HEK293 (cell line): ENCODE measurements around the gene TCAF1.

Experiments used
- CTCF ChIA-PET: fragments of 350-600 bp; formaldehyde crosslinking; extraction: SDS; loops from one replicate; lab custom pipeline; 2021; ENCODE audit warnings: antibody characterized with exemption; lab: Yijun Ruan, JAX
- POLR2A ChIA-PET: fragments of 300-600 bp; formaldehyde crosslinking; extraction: SDS; loops from one replicate; lab custom pipeline; 2020; ENCODE audit warnings: antibody characterized with exemption, inconsistent platforms; lab: Yijun Ruan, JAX
- H3K27ac ChIP-seq: fragments of 200-500 bp; sonication (Bioruptor generic); 2 replicates; pipeline ENCODE4 v1.5.1; 2014; ENCODE audit warnings: low read depth, low read length, control low read depth, inconsistent platforms; ENCODE audit errors: extremely low read depth
- H3K36me3 ChIP-seq, 2 experiments: fragments of 200-500 bp in 1 of 2; sonication (Bioruptor generic) in 1 of 2; 1 replicate in 1 of 2; 2 replicates in 1 of 2; pipeline ENCODE4 v1.5.1; 2014 to 2017; ENCODE audit warnings: inconsistent platforms in 2 of 2, low read length in 2 of 2; ENCODE audit not compliant: control insufficient read depth in 2 of 2, insufficient read depth in 1 of 2
- H3K4me1 ChIP-seq: fragments of 200-500 bp; sonication (Bioruptor generic); 2 replicates; pipeline ENCODE4 v1.5.1; 2014; ENCODE audit warnings: mild to moderate bottlenecking, low read length, inconsistent platforms; ENCODE audit not compliant: control insufficient read depth, insufficient read depth
- H3K4me3 ChIP-seq: 2 replicates; pipeline ENCODE4 v1.5.1; 2011; ENCODE audit warnings: low read depth, mild to moderate bottlenecking, control low read depth, low read length, moderate library complexity
- H3K9me3 ChIP-seq: fragments of 200-500 bp; sonication (Bioruptor generic); 2 replicates; pipeline ENCODE4 v1.5.1; 2014; ENCODE audit warnings: low read depth, low read length, inconsistent platforms; ENCODE audit not compliant: control insufficient read depth, insufficient read depth
- EGR2 ChIP-seq: fragments of 450-650 bp; formaldehyde crosslinking; IDR thresholded peaks from 2 replicates; pipeline ENCODE4 v1.5.1; 2016; ENCODE audit warnings: low read depth, missing biosample characterization, missing genetic modification characterization
- GFI1B ChIP-seq: fragments of 450-650 bp; formaldehyde crosslinking; IDR thresholded peaks from 2 replicates; pipeline ENCODE4 v1.5.1; 2016; ENCODE audit warnings: missing biosample characterization, missing genetic modification characterization
- KLF8 ChIP-seq: fragments of 450-650 bp; formaldehyde crosslinking; IDR thresholded peaks from 2 replicates; pipeline ENCODE4 v1.5.1; 2016; ENCODE audit warnings: missing biosample characterization, missing genetic modification characterization
- OSR2 ChIP-seq: fragments of 450-650 bp; formaldehyde crosslinking; IDR thresholded peaks from 2 replicates; pipeline ENCODE4 v1.5.1; 2016; ENCODE audit warnings: missing biosample characterization, missing genetic modification characterization
- RBAK ChIP-seq: fragments of 450-650 bp; formaldehyde crosslinking; IDR thresholded peaks from 2 replicates; pipeline ENCODE4 v1.5.1; 2016; ENCODE audit warnings: missing biosample characterization, missing genetic modification characterization
- ZBTB7A ChIP-seq: fragments of 450-650 bp; formaldehyde crosslinking; IDR thresholded peaks from 2 replicates; pipeline ENCODE4 v1.5.1; 2016; ENCODE audit warnings: low read depth, missing biosample characterization, missing genetic modification characterization
- ZFHX2 ChIP-seq: fragments of 450-650 bp; formaldehyde crosslinking; conservative IDR thresholded peaks from 2 replicates; pipeline ENCODE4 v1.5.1; 2016; ENCODE audit warnings: missing biosample characterization, missing genetic modification characterization
- ZNF155 ChIP-seq: fragments of 450-650 bp; formaldehyde crosslinking; IDR thresholded peaks from 2 replicates; pipeline ENCODE4 v1.5.1; 2016; ENCODE audit warnings: missing biosample characterization, missing genetic modification characterization
- ZNF2 ChIP-seq: fragments of 450-650 bp; formaldehyde crosslinking; IDR thresholded peaks from 2 replicates; pipeline ENCODE4 v1.5.1; 2016; ENCODE audit warnings: missing biosample characterization, missing genetic modification characterization
- ZNF274 ChIP-seq, 2 experiments: fragments of 200-500 bp in 1 of 2; fragments of 450-650 bp in 1 of 2; sonication (Bioruptor generic) in 1 of 2; formaldehyde crosslinking in 1 of 2; IDR thresholded peaks; 2 replicates each; pipeline versions ENCODE4 v1.5.1 to v1.6.1; 2014 to 2016; ENCODE audit warnings: borderline replicate concordance in 1 of 2, inconsistent platforms in 1 of 2, low read length in 1 of 2, missing biosample characterization in 1 of 2, missing genetic modification characterization in 1 of 2
- ZNF354C ChIP-seq: fragments of 450-650 bp; formaldehyde crosslinking; IDR thresholded peaks from 2 replicates; pipeline ENCODE4 v1.5.1; 2016; ENCODE audit warnings: missing biosample characterization, missing genetic modification characterization, low read depth, borderline replicate concordance
- ZNF416 ChIP-seq: fragments of 450-650 bp; formaldehyde crosslinking; IDR thresholded peaks from 2 replicates; pipeline ENCODE4 v1.5.1; 2016; ENCODE audit warnings: missing biosample characterization, missing genetic modification characterization
- ZNF514 ChIP-seq: fragments of 450-650 bp; formaldehyde crosslinking; IDR thresholded peaks from 2 replicates; pipeline ENCODE4 v1.5.1; 2016; ENCODE audit warnings: missing biosample characterization, missing genetic modification characterization
- ZNF549 ChIP-seq: fragments of 450-650 bp; IDR thresholded peaks from 2 replicates; pipeline ENCODE4 v1.5.1; 2018; ENCODE audit warnings: missing biosample characterization, missing genetic modification characterization, mild to moderate bottlenecking, inconsistent platforms, moderate library complexity
- ZNF555 ChIP-seq: fragments of 450-650 bp; formaldehyde crosslinking; conservative IDR thresholded peaks from 2 replicates; pipeline ENCODE4 v1.5.1; 2017; ENCODE audit warnings: missing biosample characterization, mild to moderate bottlenecking, missing genetic modification characterization, inconsistent platforms
- ZNF777 ChIP-seq: fragments of 450-650 bp; formaldehyde crosslinking; IDR thresholded peaks from 2 replicates; pipeline ENCODE4 v1.5.1; 2017; ENCODE audit warnings: missing biosample characterization, missing genetic modification characterization, borderline replicate concordance
- ZNF830 ChIP-seq: fragments of 450-650 bp; IDR thresholded peaks from 2 replicates; pipeline ENCODE4 v1.5.0; 2018; ENCODE audit warnings: missing biosample characterization, missing genetic modification characterization, low read depth, mild to moderate bottlenecking, moderate library complexity

TCAF1 gene

GRCh38 chr7:143936087-143937009 lies 34.4 kb upstream of the TCAF1 start:
- POLR2A ChIA-PET, result no interaction called here
- Histone ChIP-seq H3K9me3 (no peaks in the 10 kb centered on the region), H3K4me3 (no peak overlapping the region)
- CTCF ChIA-PET, result no interaction called here
- peak; percentile 35; the same call in 1 of the 2 replicates for TF ChIP-seq EGR2 (tag by site-specific recombination)
- peak; percentile 50 for TF ChIP-seq ZFHX2 (tag by site-specific recombination)
- no peak for TF ChIP-seq ZNF274 (IDR thresholded peaks at IDR 0.05; ENCODE audit: low read length)
- no peak for TF ChIP-seq ZNF274 (tag by site-specific recombination; IDR thresholded peaks at IDR 0.05; ENCODE audit: borderline replicate concordance)
- TF ChIP-seq, all 188 proteins: peak for 2
- Histone ChIP-seq H3K36me3 (no peaks in the 10 kb centered on the region), H3K27ac (no peak overlapping the region), H3K4me1 (no peaks in the 10 kb centered on the region)

GRCh38 chr7:143934526-143935325 lies 32.8 kb upstream of the TCAF1 start, which contains the start of gene OR2F2:
Gene OR2F2, plus strand, starts transcription at chr7:143935233. Its CDS starts 0 bp downstream, at chr7:143935233.
- no peak for TF ChIP-seq ZNF416 (tag by site-specific recombination)
- TF ChIP-seq ZNF549 (tag by site-specific recombination), result no peak
- no peak for TF ChIP-seq ZBTB7A (tag by site-specific recombination)
- TF ChIP-seq KLF8 (tag by site-specific recombination), result no peak
- TF ChIP-seq ZNF555 (tag by site-specific recombination), result no peak
- no peak for TF ChIP-seq ZNF830 (tag by site-specific recombination)
- no peak for TF ChIP-seq ZNF155 (tag by site-specific recombination)
- TF ChIP-seq OSR2 (tag by site-specific recombination), result no peak
- no peak for TF ChIP-seq RBAK (tag by site-specific recombination)
- TF ChIP-seq ZNF2, result no peak
- TF ChIP-seq ZNF354C (tag by site-specific recombination), result no peak
- TF ChIP-seq ZNF777, result no peak
- POLR2A ChIA-PET, result no interaction called here
- CTCF ChIA-PET, result interaction anchor here (0.7 kb wide), 1 partner anchor 694 kb away, joined by 4 read pairs; no protein-coding TSS in a partner anchor
- H3K4me3 ChIP-seq, result no peak within 1 kb of the TSS
- H3K36me3 ChIP-seq, result no peaks in the 10 kb centered on the region
- H3K27ac ChIP-seq, result no peak within 1 kb of the TSS
- no peaks in the 10 kb centered on the region for H3K4me1 ChIP-seq
- H3K9me3 ChIP-seq, result no peaks in the 10 kb centered on the region

- no peak for TF ChIP-seq ZNF549 (tag by site-specific recombination)
- TF ChIP-seq GFI1B (tag by site-specific recombination), result no peak
- TF ChIP-seq ZNF514, result no peak
- Histone ChIP-seq H3K36me3 (no peaks in the 10 kb centered on the region), H3K4me3 (no peak overlapping the region), H3K9me3 (no peaks in the 10 kb centered on the region), H3K4me1 (no peaks in the 10 kb centered on the region), H3K27ac (no peak overlapping the region)
- POLR2A ChIA-PET, result no interaction called here
- CTCF ChIA-PET, result interaction anchor here (0.5 kb wide), 1 partner anchor 34 kb away, joined by 5 read pairs; no protein-coding TSS in a partner anchor
These were observed 29.8 kb upstream of the TCAF1 start for GRCh38 chr7:143931739-143932138.
